ENCODE results near the gene KCNMA1. TPM values are rescaled to one million over a fixed set of nuclear protein-coding genes. Genes with fewer than 3 reads are reported as not detected.

KCNMA1 gene
- total RNA-seq, 4 donors from 2014 or later: 146 to 300 (median 265) TPM

- 49% methylated on average over 7 of the region's 7 CpGs for whole genome bisulfite sequencing
- TF ChIP-seq POLR2AphosphoS5 (IDR thresholded peaks at IDR 0.05) (no peak), EP300 (IDR thresholded peaks at IDR 0.05) (no peak), POLR2A (IDR thresholded peaks at IDR 0.05; ENCODE audit: low read depth) (no peak)
- TF ChIP-seq, protein P1, sequence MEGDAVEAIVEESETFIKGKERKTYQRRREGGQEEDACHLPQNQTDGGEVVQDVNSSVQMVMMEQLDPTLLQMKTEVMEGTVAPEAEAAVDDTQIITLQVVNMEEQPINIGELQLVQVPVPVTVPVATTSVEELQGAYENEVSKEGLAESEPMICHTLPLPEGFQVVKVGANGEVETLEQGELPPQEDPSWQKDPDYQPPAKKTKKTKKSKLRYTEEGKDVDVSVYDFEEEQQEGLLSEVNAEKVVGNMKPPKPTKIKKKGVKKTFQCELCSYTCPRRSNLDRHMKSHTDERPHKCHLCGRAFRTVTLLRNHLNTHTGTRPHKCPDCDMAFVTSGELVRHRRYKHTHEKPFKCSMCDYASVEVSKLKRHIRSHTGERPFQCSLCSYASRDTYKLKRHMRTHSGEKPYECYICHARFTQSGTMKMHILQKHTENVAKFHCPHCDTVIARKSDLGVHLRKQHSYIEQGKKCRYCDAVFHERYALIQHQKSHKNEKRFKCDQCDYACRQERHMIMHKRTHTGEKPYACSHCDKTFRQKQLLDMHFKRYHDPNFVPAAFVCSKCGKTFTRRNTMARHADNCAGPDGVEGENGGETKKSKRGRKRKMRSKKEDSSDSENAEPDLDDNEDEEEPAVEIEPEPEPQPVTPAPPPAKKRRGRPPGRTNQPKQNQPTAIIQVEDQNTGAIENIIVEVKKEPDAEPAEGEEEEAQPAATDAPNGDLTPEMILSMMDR (IDR thresholded peaks at IDR 0.05): no peak
- Histone ChIP-seq H3K4me3 (no peak overlapping the region), H3K9me3 (no peaks in the 10 kb centered on the region), H3K27ac (replicated peaks in 1 of 4) (peak overlapping the region in 2 of 4 donors; percentile 1 to 19), H3K4me1 (peaks cover 0 to 35% (median 15%) of the 10 kb centered on the region in 4 donors), H3K36me3 (no peaks in the 10 kb centered on the region), H3K27me3 (no peaks in the 10 kb centered on the region)
- intact Hi-C loops (cut with DNase I): no loop called here
- DNase-seq (ENCODE audit: extremely low spot score): no peak
Observed at GRCh38 chr10:77457721-77458120, 179.9 kb downstream of the KCNMA1 start.

DNA sequence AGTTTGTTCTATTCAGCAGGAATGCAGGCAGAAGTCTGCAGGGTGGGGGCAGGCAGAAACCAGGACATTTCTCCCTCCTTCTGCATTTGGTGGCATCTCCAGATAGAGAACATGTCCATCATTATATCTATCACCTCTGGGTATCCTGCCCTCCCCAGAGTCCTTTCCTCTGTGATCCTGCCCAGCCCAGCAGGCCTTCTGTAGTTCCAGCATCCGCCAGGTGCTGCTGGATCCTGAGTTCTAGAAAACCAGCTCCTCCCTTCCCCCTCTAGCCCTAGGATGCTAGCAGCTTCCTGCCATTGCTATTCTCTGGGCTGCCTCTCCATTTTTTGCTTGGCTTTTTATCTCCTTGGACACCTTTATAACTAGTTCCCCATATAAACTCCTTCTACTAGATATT lies 180.3 kb downstream of the KCNMA1 start:
- peaks cover 0 to 31% (median 13%) of the 10 kb centered on the region in 4 donors for H3K4me1 ChIP-seq
- no peak overlapping the region for H3K4me3 ChIP-seq
- TF ChIP-seq, protein P1 (IDR thresholded peaks at IDR 0.05): no peak
- TF ChIP-seq POLR2AphosphoS5 (IDR thresholded peaks at IDR 0.05): no peak
- TF ChIP-seq POLR2A (IDR thresholded peaks at IDR 0.05; ENCODE audit: low read depth): no peak
- no peak for TF ChIP-seq EP300 (IDR thresholded peaks at IDR 0.05)
- H3K36me3 ChIP-seq: no peaks in the 10 kb centered on the region
- intact Hi-C loops (cut with DNase I): no loop called here
- 100% methylated on average over 1 of the region's 1 CpG for WGBS
- peak overlapping the region in 2 of 4 donors; percentile 1 to 19 for H3K27ac ChIP-seq (replicated peaks in 1 of 4)
- no peaks in the 10 kb centered on the region for H3K27me3 ChIP-seq
- no peaks in the 10 kb centered on the region for H3K9me3 ChIP-seq
- no peak for DNase-seq (ENCODE audit: extremely low spot score)

DNA sequence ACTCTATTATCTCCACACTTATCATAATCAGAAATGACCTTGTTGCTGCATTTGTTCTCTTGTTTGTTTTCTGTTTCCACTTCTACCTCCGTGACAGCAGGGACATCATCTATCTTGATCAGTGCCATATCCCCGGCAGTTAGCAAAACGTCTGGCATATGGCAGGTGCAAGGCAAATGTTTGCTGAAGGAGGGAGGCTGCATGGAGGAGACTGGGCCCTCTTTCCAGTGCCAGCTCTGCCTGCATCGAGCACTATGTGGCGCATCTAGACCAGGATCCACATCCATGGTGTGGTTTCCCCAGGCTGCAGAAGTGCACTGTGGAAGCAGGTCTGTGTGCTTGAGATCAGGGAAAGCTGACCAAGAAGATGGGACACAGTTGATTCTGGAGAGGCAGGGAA lies 181.2 kb downstream of the KCNMA1 start:
- H3K9me3 ChIP-seq: no peaks in the 10 kb centered on the region
- DNase-seq (ENCODE audit: extremely low spot score): no peak
- peaks cover 0 to 31% (median 13%) of the 10 kb centered on the region in 4 donors for H3K4me1 ChIP-seq
- TF ChIP-seq, protein P1 (IDR thresholded peaks at IDR 0.05): no peak
- no peak for TF ChIP-seq POLR2AphosphoS5 (IDR thresholded peaks at IDR 0.05)
- no peak for TF ChIP-seq EP300 (IDR thresholded peaks at IDR 0.05)
- H3K4me3 ChIP-seq: no peak overlapping the region
- intact Hi-C loops (cut with DNase I): no loop called here
- H3K36me3 ChIP-seq: no peaks in the 10 kb centered on the region
- no peak overlapping the region for H3K27ac ChIP-seq (replicated peaks in 1 of 4)
- no peaks in the 10 kb centered on the region for H3K27me3 ChIP-seq
- WGBS: 67% methylated on average over 5 of the region's 5 CpGs

- no peaks in the 10 kb centered on the region for H3K9me3 ChIP-seq
- TF ChIP-seq EP300 (IDR thresholded peaks at IDR 0.05) (no peak), POLR2AphosphoS5 (IDR thresholded peaks at IDR 0.05) (no peak), POLR2A (IDR thresholded peaks at IDR 0.05; ENCODE audit: low read depth) (no peak)
- TF ChIP-seq, protein P1 (IDR thresholded peaks at IDR 0.05): no peak
- no peak overlapping the region for H3K4me3 ChIP-seq
- DNase-seq (ENCODE audit: extremely low spot score): no peak
- peaks cover 0 to 31% (median 13%) of the 10 kb centered on the region in 4 donors for H3K4me1 ChIP-seq
- no peaks in the 10 kb centered on the region for H3K27me3 ChIP-seq
- no peak overlapping the region for H3K27ac ChIP-seq (replicated peaks in 1 of 4)
- H3K36me3 ChIP-seq: no peaks in the 10 kb centered on the region
- 54% methylated on average over 2 of the region's 2 CpGs for whole genome bisulfite sequencing
- intact Hi-C loops (cut with DNase I): no loop called here
Observed at GRCh38 chr10:77455561-77455960, 182.0 kb downstream of the KCNMA1 start.

DNA sequence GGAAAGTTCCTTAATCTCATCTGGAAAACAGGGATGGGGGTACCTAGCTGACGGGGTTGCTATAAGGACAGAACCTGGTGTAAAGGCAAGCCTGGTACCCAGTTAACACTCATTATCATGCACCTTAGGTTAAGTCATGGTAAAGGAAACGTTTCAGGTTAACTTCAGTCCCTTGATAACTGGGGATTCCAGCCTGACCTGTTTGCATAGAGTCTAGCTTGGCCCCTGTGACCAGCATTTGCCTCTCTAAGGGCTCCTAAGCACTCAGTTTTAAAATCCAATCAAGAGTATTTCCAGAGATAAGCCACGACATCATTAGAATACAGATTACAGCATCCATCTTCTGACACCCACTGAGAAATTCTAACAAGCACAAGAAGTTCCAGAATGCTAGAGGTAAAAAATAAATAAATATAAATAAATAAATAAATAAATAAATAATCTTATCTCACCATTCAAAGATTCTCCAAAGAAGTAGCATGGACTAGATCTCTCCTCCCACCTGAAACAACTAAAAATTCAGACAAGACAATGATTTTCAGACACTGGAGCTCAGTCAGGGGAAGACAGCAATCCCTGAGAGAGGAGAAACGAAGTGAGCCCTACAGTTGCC lies 184.6 kb downstream of the KCNMA1 start:
- DNase-seq (ENCODE audit: extremely low spot score): no peak
- Histone ChIP-seq H3K27ac (replicated peaks in 1 of 4) (no peak overlapping the region), H3K27me3 (no peaks in the 10 kb centered on the region), H3K36me3 (no peaks in the 10 kb centered on the region), H3K9me3 (no peaks in the 10 kb centered on the region), H3K4me1 (peaks cover 0 to 25% (median 12%) of the 10 kb centered on the region in 4 donors), H3K4me3 (no peak overlapping the region)
- WGBS: 87% methylated on average over 4 of the region's 4 CpGs
- TF ChIP-seq EP300 (IDR thresholded peaks at IDR 0.05) (no peak), POLR2AphosphoS5 (IDR thresholded peaks at IDR 0.05) (no peak), POLR2A (IDR thresholded peaks at IDR 0.05; ENCODE audit: low read depth) (no peak)
- TF ChIP-seq, protein P1 (IDR thresholded peaks at IDR 0.05): no peak
- intact Hi-C loops (cut with DNase I): no loop called here
